Lung (tissue), 12 donors: ENCODE results near the gene RNPC3. TPM values are rescaled to one million over a fixed set of nuclear protein-coding genes. Genes with fewer than 3 reads are reported as not detected.
A peak's percentile ranks its signal among the peaks of the same experiment; 100 is the strongest.
"Not testable (repeated sequence)": the region's sequence is repeated elsewhere in the genome, so short reads cannot be mapped to it uniquely, and the experiment has no call there.

Experiments
- ATAC-seq: fragments of 200-7000 bp; cut with Tn5 transposase; one replicate; pipeline ENCODE4 v1.9.1; 2020; ENCODE audit warnings: moderate number of reproducible peaks; ENCODE audit not compliant: insufficient read depth, low FRiP score
- DNase-seq, 3 donors: peaks; one replicate each; pipeline ENCODE4 v3.0.0-alpha.2; 2013 to 2017
- H3K27ac ChIP-seq, 2 donors: one replicate each; pipeline ENCODE4 v1.5.1; 2013; ENCODE audit warnings: mild to moderate bottlenecking in 2 of 2, moderate library complexity in 2 of 2, control low read depth in 1 of 2, inconsistent platforms in 1 of 2, low read depth in 1 of 2, low read length in 1 of 2
- H3K27me3 ChIP-seq, 3 donors: one replicate each; pipeline ENCODE4 v1.5.1; 2013; ENCODE audit warnings: low read length in 2 of 3; ENCODE audit not compliant: control insufficient read depth in 3 of 3, insufficient read depth in 3 of 3
- H3K36me3 ChIP-seq, 4 donors: one replicate each; pipeline ENCODE4 v1.5.1; 2013; ENCODE audit warnings: low read length in 4 of 4, mild to moderate bottlenecking in 1 of 4, moderate library complexity in 1 of 4; ENCODE audit not compliant: control insufficient read depth in 4 of 4, insufficient read depth in 4 of 4
- H3K4me1 ChIP-seq, 5 donors: one replicate each; pipeline ENCODE4 v1.5.1; 2013; ENCODE audit warnings: low read length in 5 of 5, mild to moderate bottlenecking in 2 of 5, moderate library complexity in 1 of 5; ENCODE audit not compliant: control insufficient read depth in 5 of 5, insufficient read depth in 5 of 5
- H3K4me3 ChIP-seq: one replicate; pipeline ENCODE4 v1.5.1; 2013; ENCODE audit warnings: mild to moderate bottlenecking, control low read depth, moderate library complexity
- H3K9ac ChIP-seq, 2 donors: one replicate each; pipeline ENCODE4 v1.5.1; 2013; ENCODE audit warnings: low read length in 2 of 2, control low read depth in 1 of 2; ENCODE audit not compliant: insufficient read depth in 1 of 2
- H3K9me3 ChIP-seq, 4 donors: one replicate each; pipeline ENCODE4 v1.5.1; 2013; ENCODE audit warnings: low read length in 3 of 4, mild to moderate bottlenecking in 1 of 4, moderate library complexity in 1 of 4; ENCODE audit not compliant: control insufficient read depth in 4 of 4, insufficient read depth in 3 of 4
- WGBS, 2 donors: extraction: QIAGEN DNeasy Blood & Tissue Kit; methylation state at CpG; one replicate each; pipeline ENCODE4 v1.1.7; 2013; 5-methylcytosine and 5-hydroxymethylcytosine counted together
- polyA plus RNA-seq, 2 donors: library from polyadenylated mRNA; stranded (reverse); fragments of 200-250 nt; gene quantifications; one replicate each; pipeline ENCODE4 v1.2.1, GENCODE V29; 2013
- total RNA-seq, 2 donors: library from RNA; depleted of rRNA in 1 of 2; stranded (reverse); fragments of >200 nt in 1 of 2; gene quantifications; one replicate each; pipeline ENCODE4 v1.2.1, GENCODE V29; 2014 to 2021
- TF ChIP-seq, protein P1 (sequence below): IDR thresholded peaks from 2 replicates; pipeline ENCODE4 v1.5.1; 2012; ENCODE audit warnings: mild to moderate bottlenecking; ENCODE audit errors: control extremely low read depth, extremely low read depth
- donor health status: control.
- donor health status: control.
- donor health status: Bipolar disorder and iron deficiency.
- donor health status: healthy.
- donor health status: DM: yes; HTN: yes; CAD: no.

RNPC3 gene
- total and polyA plus RNA-seq, 4 donors: 10.5 to 60.5 (median 18.2) TPM

DNA sequence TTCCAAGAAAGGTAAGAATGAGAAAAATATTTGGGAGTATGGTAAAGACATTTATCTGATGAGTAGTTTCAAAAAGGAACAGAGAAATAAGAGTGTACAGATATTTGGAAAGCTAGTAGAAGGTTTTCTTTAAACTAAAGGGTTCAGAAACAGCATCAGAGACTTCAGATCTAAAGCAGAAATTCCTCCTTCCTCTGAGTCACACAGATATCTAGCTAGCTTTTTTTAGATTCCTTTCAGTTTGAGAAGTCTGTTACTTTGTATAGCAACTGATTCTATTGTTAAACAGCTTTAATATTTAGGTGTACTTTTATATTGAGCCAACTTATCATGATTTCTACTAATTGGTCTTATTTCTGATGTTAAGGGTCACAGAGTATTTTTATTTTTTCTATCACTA is 50.6 kb downstream of the RNPC3 start:
- no peak overlapping the region for H3K4me3 ChIP-seq
- H3K36me3 ChIP-seq: peaks cover 0 to 5% (median 2%) of the 10 kb centered on the region in 4 donors
- no peak for ATAC-seq
- H3K4me1 ChIP-seq: no peaks in the 10 kb centered on the region
- TF ChIP-seq, protein P1, sequence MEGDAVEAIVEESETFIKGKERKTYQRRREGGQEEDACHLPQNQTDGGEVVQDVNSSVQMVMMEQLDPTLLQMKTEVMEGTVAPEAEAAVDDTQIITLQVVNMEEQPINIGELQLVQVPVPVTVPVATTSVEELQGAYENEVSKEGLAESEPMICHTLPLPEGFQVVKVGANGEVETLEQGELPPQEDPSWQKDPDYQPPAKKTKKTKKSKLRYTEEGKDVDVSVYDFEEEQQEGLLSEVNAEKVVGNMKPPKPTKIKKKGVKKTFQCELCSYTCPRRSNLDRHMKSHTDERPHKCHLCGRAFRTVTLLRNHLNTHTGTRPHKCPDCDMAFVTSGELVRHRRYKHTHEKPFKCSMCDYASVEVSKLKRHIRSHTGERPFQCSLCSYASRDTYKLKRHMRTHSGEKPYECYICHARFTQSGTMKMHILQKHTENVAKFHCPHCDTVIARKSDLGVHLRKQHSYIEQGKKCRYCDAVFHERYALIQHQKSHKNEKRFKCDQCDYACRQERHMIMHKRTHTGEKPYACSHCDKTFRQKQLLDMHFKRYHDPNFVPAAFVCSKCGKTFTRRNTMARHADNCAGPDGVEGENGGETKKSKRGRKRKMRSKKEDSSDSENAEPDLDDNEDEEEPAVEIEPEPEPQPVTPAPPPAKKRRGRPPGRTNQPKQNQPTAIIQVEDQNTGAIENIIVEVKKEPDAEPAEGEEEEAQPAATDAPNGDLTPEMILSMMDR: no peak
- H3K9me3 ChIP-seq: no peaks in the 10 kb centered on the region
- no peak overlapping the region for H3K9ac ChIP-seq
- DNase-seq: no peak
- H3K27ac ChIP-seq: no peak overlapping the region
- no peaks in the 10 kb centered on the region for H3K27me3 ChIP-seq

DNA sequence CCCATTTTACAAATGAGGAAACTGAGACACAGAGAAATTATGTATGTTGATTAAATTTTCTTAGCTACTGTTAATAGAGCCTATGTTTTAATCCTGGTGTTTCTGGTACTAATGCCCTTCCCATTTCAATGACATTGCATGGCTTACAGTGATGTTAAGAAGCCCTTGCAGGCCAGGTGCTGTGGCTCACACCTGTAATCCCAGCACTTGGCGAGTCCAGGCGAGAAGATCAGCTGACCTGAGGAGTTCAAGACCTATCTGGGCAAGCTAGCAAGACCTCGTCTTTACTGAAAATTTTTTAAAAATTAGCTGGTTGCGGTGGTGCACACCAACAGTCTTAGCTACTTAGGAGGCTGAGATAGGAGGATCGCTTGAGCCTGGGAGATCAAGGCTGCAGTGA is 51.3 kb downstream of the RNPC3 start:
- WGBS, 2 donors: 95 to 99% methylated on average over 3 of the region's 5 CpGs
- H3K36me3 ChIP-seq, H3K9me3 ChIP-seq, H3K4me1 ChIP-seq, H3K27ac ChIP-seq, H3K27me3 ChIP-seq, H3K9ac ChIP-seq, DNase-seq, H3K4me3 ChIP-seq, ATAC-seq: not testable (repeated sequence)

DNA sequence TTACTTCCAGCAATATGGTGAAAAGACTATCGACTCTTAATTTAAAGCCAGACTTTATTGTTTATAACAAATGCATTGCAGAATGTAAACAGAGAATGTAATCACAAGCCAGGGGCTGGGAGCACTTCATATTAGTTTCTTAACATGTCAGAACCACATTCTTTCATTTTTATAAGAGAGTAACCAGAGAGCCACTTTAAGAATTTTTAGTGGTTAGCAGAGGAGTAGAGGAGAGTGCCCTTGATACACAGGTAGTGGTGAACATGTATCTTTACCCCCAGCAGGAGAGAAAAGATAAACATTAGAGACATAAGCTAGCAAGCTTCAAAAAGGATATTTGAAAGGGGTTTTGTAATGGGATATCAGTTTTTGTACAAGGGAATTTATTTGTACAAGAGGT is 57.0 kb downstream of the RNPC3 start:
- no peaks in the 10 kb centered on the region for H3K27me3 ChIP-seq
- peak; percentile 53 for ATAC-seq
- TF ChIP-seq, protein P1: no peak
- H3K4me3 ChIP-seq: no peak overlapping the region
- WGBS, 2 donors: 34 to 57% methylated on average over 1 of the region's 1 CpG
- no peak overlapping the region for H3K27ac ChIP-seq
- H3K9me3 ChIP-seq: no peaks in the 10 kb centered on the region
- H3K4me1 ChIP-seq: peaks cover 0 to 16% (median 0%) of the 10 kb centered on the region in 5 donors
- peaks cover 0 to 5% (median 2%) of the 10 kb centered on the region in 4 donors for H3K36me3 ChIP-seq
- H3K9ac ChIP-seq: no peak overlapping the region
- DNase-seq: peak in 2 of 3 donors; percentile 40 to 55

DNA sequence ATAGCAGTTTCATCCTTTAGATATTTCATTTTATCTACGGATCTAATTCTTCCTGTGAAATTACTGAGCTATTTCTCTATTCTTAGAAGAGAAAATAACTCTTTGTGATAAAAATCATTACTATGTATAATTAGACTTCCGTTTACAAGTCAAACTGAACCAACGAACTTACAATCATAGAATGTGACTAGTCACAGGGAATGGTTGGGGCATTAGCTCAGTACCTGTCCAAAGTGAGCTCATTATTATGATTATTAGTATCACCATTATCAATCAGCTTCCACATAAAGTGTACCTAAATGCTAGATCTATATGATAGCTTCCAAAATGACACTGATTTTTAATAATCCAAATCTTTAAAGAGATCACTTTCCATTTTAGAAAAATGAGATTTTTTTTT is 58.4 kb downstream of the RNPC3 start:
- Histone ChIP-seq H3K27me3 (no peaks in the 10 kb centered on the region), H3K36me3 (peaks cover 0 to 5% (median 2%) of the 10 kb centered on the region in 4 donors), H3K4me3 (no peak overlapping the region), H3K9ac (no peak overlapping the region), H3K27ac (no peak overlapping the region), H3K4me1 (peaks cover 0 to 16% (median 0%) of the 10 kb centered on the region in 5 donors), H3K9me3 (no peaks in the 10 kb centered on the region)
- 88 to 89% methylated on average over 3 of the region's 3 CpGs for WGBS, 2 donors
- TF ChIP-seq, protein P1: no peak
- ATAC-seq (no peak), DNase-seq (no peak)
